Hematopoietic multipotent progenitor cell treated with erythropoietin and hydrocortisone succinate and interleukin-3 and kit ligand, for 6 days (in vitro differentiated cells): Measurements from ENCODE around the gene ABCA13.
A peak's percentile ranks its signal among the peaks of the same experiment; 100 is the strongest.

Source experiments
- DNase-seq: peaks from one replicate; pipeline ENCODE4 v3.0.0-alpha.2; 2015

Gene ABCA13

GRCh38 chr7:48548667-48549066 lies 377.4 kb downstream of the ABCA13 start:
- no peak for DNase-seq

GRCh38 chr7:48551652-48552051 lies 380.4 kb downstream of the ABCA13 start:
- DNase-seq = no peak

GRCh38 chr7:48563334-48563733 lies 392.1 kb downstream of the ABCA13 start:
- peak; percentile 22 for DNase-seq

GRCh38 chr7:48575516-48575915 lies 404.3 kb downstream of the ABCA13 start:
- DNase-seq = no peak

GRCh38 chr7:48587475-48587874 lies 416.2 kb downstream of the ABCA13 start:
- DNase-seq = no peak

GRCh38 chr7:48594349-48594748 lies 423.1 kb downstream of the ABCA13 start:
- DNase-seq = no peak

GRCh38 chr7:48595756-48596155 lies 424.5 kb downstream of the ABCA13 start:
- no peak for DNase-seq

GRCh38 chr7:48610705-48611104 lies 439.4 kb downstream of the ABCA13 start:
- no peak for DNase-seq

- no peak for DNase-seq
Observed at GRCh38 chr7:48611993-48612392, 440.7 kb downstream of the ABCA13 start.

GRCh38 chr7:48617508-48617907 lies 446.2 kb downstream of the ABCA13 start:
- no peak for DNase-seq

GRCh38 chr7:48617993-48618392 lies 446.7 kb downstream of the ABCA13 start:
- DNase-seq = no peak

- DNase-seq = no peak
Observed at GRCh38 chr7:48621076-48621475, 449.8 kb downstream of the ABCA13 start.

GRCh38 chr7:48627164-48627563 lies 455.9 kb downstream of the ABCA13 start:
- no peak for DNase-seq

GRCh38 chr7:48628793-48629349 lies 457.6 kb downstream of the ABCA13 start:
- DNase-seq = no peak

GRCh38 chr7:48634116-48634632 lies 462.9 kb downstream of the ABCA13 start:
- no peak for DNase-seq

- DNase-seq = no peak
Observed at GRCh38 chr7:48635796-48636195, 464.5 kb downstream of the ABCA13 start.

GRCh38 chr7:48636391-48637015 lies 465.2 kb downstream of the ABCA13 start:
- DNase-seq = no peak

- DNase-seq = no peak
Observed at GRCh38 chr7:48637382-48637781, 466.1 kb downstream of the ABCA13 start.

- no peak for DNase-seq
Observed at GRCh38 chr7:48638041-48638440, 466.8 kb downstream of the ABCA13 start.

GRCh38 chr7:48643431-48644013 lies 472.3 kb downstream of the ABCA13 start:
- DNase-seq = peak; percentile 69

GRCh38 chr7:48658138-48658537 lies 486.9 kb downstream of the ABCA13 start:
- no peak for DNase-seq

GRCh38 chr7:48660306-48660870 lies 489.1 kb downstream of the ABCA13 start:
- no peak for DNase-seq

- DNase-seq = no peak
Observed at GRCh38 chr7:48664241-48664640, 493.0 kb downstream of the ABCA13 start.
